GM19239 (cell line): Measurements from ENCODE around the gene EFTUD2.

ENCODE experiments used
- DNase-seq: peaks from one replicate; pipeline ENCODE4 v3.0.0; 2011; ENCODE audit warnings: low spot score; ENCODE audit not compliant: insufficient read length
- FAIRE-seq: peaks from 2 replicates; lab custom pipeline; 2011; peaks lifted over from hg19 to GRCh38; lab: Jason Lieb, UNC

Gene EFTUD2

GRCh38 chr17:44912763-44913544, 13.7 kb upstream of the EFTUD2 start:
- FAIRE-seq (no peak), DNase-seq (no peak)

- DNase-seq (peak; percentile 49), FAIRE-seq (peak; percentile 73)
These were observed 12.1 kb upstream of the EFTUD2 start for GRCh38 chr17:44911133-44912001.

GRCh38 chr17:44910231-44911106, 11.2 kb upstream of the EFTUD2 start:
- no peak for DNase-seq
- FAIRE-seq: no peak

- DNase-seq (no peak), FAIRE-seq (no peak)
These were observed 10.5 kb upstream of the EFTUD2 start for GRCh38 chr17:44909681-44910144.

- DNase-seq (no peak), FAIRE-seq (no peak)
These were observed 9.6 kb upstream of the EFTUD2 start for GRCh38 chr17:44908761-44909326.

- DNase-seq (no peak), FAIRE-seq (no peak)
These were observed 8.7 kb upstream of the EFTUD2 start for GRCh38 chr17:44907729-44908470.

- DNase-seq: no peak
- no peak for FAIRE-seq
These were observed 7.8 kb upstream of the EFTUD2 start for GRCh38 chr17:44906763-44907728.

GRCh38 chr17:44906010-44906646, 6.9 kb upstream of the EFTUD2 start:
- DNase-seq (no peak), FAIRE-seq (no peak)

- FAIRE-seq: no peak
These were observed 6.1 kb upstream of the EFTUD2 start for GRCh38 chr17:44905006-44906000.

GRCh38 chr17:44904001-44904984, 5.0 kb upstream of the EFTUD2 start:
- DNase-seq (no peak), FAIRE-seq (no peak)

More at GRCh38 chr17:44905006-44906000, 6.1 kb upstream of the EFTUD2 start:
- DNase-seq: no peak

- FAIRE-seq: no peak
These were observed 3.9 kb upstream of the EFTUD2 start for GRCh38 chr17:44903012-44903685.

GRCh38 chr17:44902135-44902760, 3.0 kb upstream of the EFTUD2 start:
- FAIRE-seq: no peak
- DNase-seq: no peak

More at GRCh38 chr17:44903012-44903685, 3.9 kb upstream of the EFTUD2 start:
- DNase-seq: no peak

- DNase-seq (no peak), FAIRE-seq (no peak)
These were observed 2.2 kb upstream of the EFTUD2 start for GRCh38 chr17:44901411-44901921.

- DNase-seq: no peak
- no peak for FAIRE-seq
These were observed 1.6 kb upstream of the EFTUD2 start for GRCh38 chr17:44900894-44901293.
